Activated T-cell treated with anti-CD3 and anti-CD28 coated beads, Interleukin-2, amount 50 U/mL, for 72 hours (primary cell): Measurements from ENCODE around the gene NLE1. TPM values are rescaled to one million over a fixed set of nuclear protein-coding genes. Genes with fewer than 3 reads are reported as not detected.
"Not testable (repeated sequence)": the region's sequence is repeated elsewhere in the genome, so short reads cannot be mapped to it uniquely, and the experiment has no call there.

Experiments
- ATAC-seq, 2 donors: fragments of 150-1000 bp; cut with Tn5 transposase; replicated peaks in 1 of 2; 2 replicates each; pipeline ENCODE4 v1.10.0; 2021; ENCODE audit warnings: moderate library complexity in 2 of 2, mild to moderate bottlenecking in 1 of 2
- DNase-seq, 2 donors: peaks; one replicate each; pipeline ENCODE4 v3.0.0; 2021 to 2022; ENCODE audit warnings: mixed read lengths in 1 of 2
- H3K27ac Mint-ChIP-seq: one replicate; pipeline ENCODE4 v1.8.0; 2022; ENCODE audit warnings: mild to moderate bottlenecking, moderate library complexity, mixed read lengths
- H3K27me3 Mint-ChIP-seq: one replicate; pipeline ENCODE4 v1.8.0; 2022; ENCODE audit warnings: low read depth, mixed read lengths
- H3K36me3 Mint-ChIP-seq, 2 donors: one replicate each; pipeline ENCODE4 v1.8.0; 2022; ENCODE audit warnings: mixed read lengths in 2 of 2, mild to moderate bottlenecking in 1 of 2; ENCODE audit not compliant: insufficient read depth in 2 of 2
- H3K4me1 Mint-ChIP-seq: one replicate; pipeline ENCODE4 v1.8.0; 2022; ENCODE audit warnings: low read depth, mixed read lengths
- H3K4me3 Mint-ChIP-seq, 2 donors: one replicate each; pipeline ENCODE4 v1.8.0; 2022; ENCODE audit warnings: mild to moderate bottlenecking in 2 of 2, mixed read lengths in 2 of 2, moderate library complexity in 2 of 2
- H3K9me3 Mint-ChIP-seq, 2 donors: one replicate each; pipeline ENCODE4 v1.8.0; 2022; ENCODE audit warnings: mixed read lengths in 2 of 2
- total RNA-seq, 2 donors: library from RNA; stranded (reverse); gene quantifications; one replicate each; pipeline ENCODE4 v1.2.3, GENCODE V29; 2022

Gene NLE1
- total RNA-seq, 2 donors from 2014 or later = 24.3 to 31.4 TPM

DNA sequence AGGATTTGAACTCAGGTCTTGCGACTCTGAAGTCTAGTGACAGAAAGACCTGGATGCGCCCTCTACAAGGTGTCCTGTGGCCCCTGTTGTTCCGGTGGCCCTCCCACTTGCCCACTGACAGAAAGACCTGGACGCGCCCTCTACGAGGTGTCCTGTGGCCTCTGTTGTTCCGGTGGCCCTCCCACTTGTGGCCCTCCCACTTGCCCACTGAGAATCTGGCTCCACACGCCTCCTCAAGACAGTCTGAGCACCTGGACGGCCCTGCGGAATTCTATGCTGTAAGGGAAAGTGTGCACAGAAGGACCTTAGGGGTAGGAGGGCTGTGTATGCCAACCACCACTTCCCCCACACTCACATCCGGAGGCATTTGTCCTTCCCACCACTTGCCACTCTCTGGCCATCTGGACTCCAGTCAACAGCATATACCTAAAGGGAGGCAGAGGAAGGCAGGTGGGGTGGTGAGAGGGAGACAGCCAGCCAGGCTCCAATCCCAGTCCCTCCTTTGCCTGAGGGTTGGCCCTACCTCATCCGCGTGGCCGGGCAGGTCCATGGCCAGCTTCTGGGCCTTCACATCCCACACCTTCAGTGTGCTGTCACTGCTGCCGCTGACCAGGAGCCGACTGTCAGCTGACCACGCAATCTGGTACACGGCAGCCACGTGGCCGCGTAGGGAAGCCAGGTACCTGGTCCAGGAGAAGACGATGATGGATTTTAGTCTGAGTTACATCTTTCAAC is 9.1 kb downstream of the NLE1 start:
- Mint-ChIP-seq H3K27ac (no peak overlapping the region), H3K4me1 (peaks cover 5% of the 10 kb centered on the region), H3K4me3 (no peak overlapping the region), H3K36me3 (peaks cover 5 to 20% of the 10 kb centered on the region in 2 donors), H3K27me3 (no peaks in the 10 kb centered on the region), H3K9me3 (no peaks in the 10 kb centered on the region)
- DNase-seq (no peak), ATAC-seq (no peak)

GRCh38 chr17:35132099-35132498 is 10.0 kb downstream of the NLE1 start:
- H3K36me3 Mint-ChIP-seq = peaks cover 5 to 23% of the 10 kb centered on the region in 2 donors

GRCh38 chr17:35130392-35130791 is 11.7 kb downstream of the NLE1 start:
- no peak for ATAC-seq
- Mint-ChIP-seq H3K36me3 (peaks cover 5 to 17% of the 10 kb centered on the region in 2 donors), H3K27ac (no peak overlapping the region), H3K9me3 (no peaks in the 10 kb centered on the region), H3K27me3 (no peaks in the 10 kb centered on the region), H3K4me1 (peaks cover 5% of the 10 kb centered on the region), H3K4me3 (no peak overlapping the region)
- DNase-seq = no peak

More at GRCh38 chr17:35132099-35132498, 10.0 kb downstream of the NLE1 start:
- ATAC-seq = no peak
- H3K4me1 Mint-ChIP-seq = peaks cover 5% of the 10 kb centered on the region
- no peak overlapping the region for H3K27ac Mint-ChIP-seq
- no peaks in the 10 kb centered on the region for H3K9me3 Mint-ChIP-seq
- H3K27me3 Mint-ChIP-seq = no peaks in the 10 kb centered on the region
- no peak overlapping the region for H3K4me3 Mint-ChIP-seq
- no peak for DNase-seq

DNA sequence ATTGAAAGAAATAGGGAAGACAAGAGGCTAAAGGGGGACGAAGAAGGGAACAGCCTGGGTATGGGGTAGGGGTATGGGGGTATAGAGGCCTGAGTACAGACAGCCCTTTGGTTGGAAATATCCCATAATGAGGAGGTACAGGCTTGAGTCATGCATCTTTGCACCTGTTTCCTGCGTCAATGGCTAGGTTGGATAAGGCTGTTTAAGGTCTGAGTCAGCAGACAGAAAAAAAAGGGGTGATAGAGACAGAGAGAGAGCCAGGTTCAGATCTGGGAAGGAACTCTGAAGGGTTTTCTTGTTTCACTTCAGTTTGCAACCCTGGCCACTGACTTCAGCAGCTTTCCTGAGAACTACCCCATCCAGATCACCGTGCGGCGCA is 12.1 kb downstream of the NLE1 start:
- Mint-ChIP-seq H3K36me3 (peaks cover 5 to 13% of the 10 kb centered on the region in 2 donors), H3K27ac (no peak overlapping the region), H3K27me3 (no peaks in the 10 kb centered on the region), H3K4me3 (no peak overlapping the region), H3K9me3 (no peaks in the 10 kb centered on the region), H3K4me1 (peaks cover 5% of the 10 kb centered on the region)
- ATAC-seq (peak in 1 of 2 donors; percentile 15), DNase-seq (no peak)

- H3K4me3 Mint-ChIP-seq = no peak overlapping the region
- ATAC-seq (no peak), DNase-seq (no peak)
- H3K36me3 Mint-ChIP-seq = peaks cover 5 to 12% of the 10 kb centered on the region in 2 donors
- no peaks in the 10 kb centered on the region for H3K27me3 Mint-ChIP-seq
- no peaks in the 10 kb centered on the region for H3K9me3 Mint-ChIP-seq
- peak overlapping the region; percentile 45 for H3K27ac Mint-ChIP-seq
- peaks cover 5% of the 10 kb centered on the region for H3K4me1 Mint-ChIP-seq
Measured at GRCh38 chr17:35129154-35129972, 12.7 kb downstream of the NLE1 start.

DNA sequence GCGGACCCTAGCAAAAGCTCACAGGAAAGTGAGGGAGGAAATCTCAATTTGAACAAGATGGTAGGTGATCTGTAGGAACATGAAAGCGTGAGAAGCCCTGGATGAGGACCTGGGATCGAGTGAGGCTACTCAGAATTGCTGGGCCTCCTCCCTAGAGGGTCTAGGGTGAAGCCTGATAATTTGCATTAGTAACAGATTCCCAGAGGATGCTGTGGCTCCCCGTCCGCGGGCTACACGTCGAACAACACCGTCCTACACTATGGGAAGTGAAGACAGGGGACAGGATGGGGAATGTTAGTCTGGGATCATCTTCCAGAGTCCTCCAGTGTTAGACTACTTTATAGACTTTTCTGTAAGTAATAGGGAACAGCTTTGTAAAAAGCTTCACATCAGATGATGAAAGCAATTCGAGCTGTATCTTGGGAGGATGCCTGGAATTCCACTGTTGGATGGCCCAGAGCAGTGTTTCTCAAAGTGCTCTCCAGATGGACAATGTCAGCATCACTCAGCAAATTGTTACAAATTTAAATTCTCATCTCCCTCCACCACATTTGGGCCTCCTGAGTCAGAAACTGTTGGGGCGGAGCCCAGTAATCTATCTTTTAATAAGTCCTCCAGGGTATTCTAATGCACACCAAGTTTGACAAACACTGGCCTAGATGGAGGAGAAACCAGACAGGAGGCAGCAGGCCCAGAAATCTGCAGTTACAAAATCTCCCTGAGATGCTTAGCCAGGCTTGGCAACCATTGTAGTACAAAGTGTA is 14.2 kb downstream of the NLE1 start:
- no peak overlapping the region for H3K4me3 Mint-ChIP-seq
- no peak for ATAC-seq
- peaks cover 0 to 3% of the 10 kb centered on the region in 2 donors for H3K36me3 Mint-ChIP-seq
- H3K4me1 Mint-ChIP-seq = no peaks in the 10 kb centered on the region
- no peak for DNase-seq
- H3K27me3 Mint-ChIP-seq = no peaks in the 10 kb centered on the region
- no peak overlapping the region for H3K27ac Mint-ChIP-seq
- H3K9me3 Mint-ChIP-seq = no peaks in the 10 kb centered on the region

DNA sequence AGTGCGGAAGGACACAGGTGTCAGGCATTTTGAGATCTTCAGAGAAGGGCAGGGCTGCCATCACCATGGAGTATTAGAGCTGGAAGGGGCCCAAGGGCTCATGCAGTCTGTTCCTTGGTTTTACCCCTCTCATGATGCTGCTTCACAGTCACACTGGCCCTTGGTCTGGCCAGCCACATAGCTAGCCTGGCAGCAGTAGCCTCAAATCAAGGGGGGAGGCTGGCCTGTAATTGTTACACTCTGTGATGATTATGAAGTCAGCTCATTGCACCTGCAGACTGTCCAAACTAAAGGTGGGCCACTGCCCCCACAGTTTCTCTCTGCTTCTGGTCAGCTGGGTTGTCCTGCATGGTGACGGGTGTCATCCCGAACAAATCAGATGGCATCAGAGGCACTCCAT is 20.8 kb downstream of the NLE1 start, which contains the start of gene FNDC8:
Gene FNDC8, plus strand, starts transcription at position 301 of the 400 bp plus-strand sequence. Its CDS starts 79 bp downstream, at position 380.
- ATAC-seq (no peak), DNase-seq (no peak)
- Mint-ChIP-seq H3K9me3 (no peaks in the 10 kb centered on the region), H3K36me3 (peaks cover 0 to 2% of the 10 kb centered on the region in 2 donors), H3K4me1 (peaks cover 30% of the 10 kb centered on the region), H3K27ac (no peak within 1 kb of the TSS), H3K27me3 (no peaks in the 10 kb centered on the region), H3K4me3 (no peak within 1 kb of the TSS)

DNA sequence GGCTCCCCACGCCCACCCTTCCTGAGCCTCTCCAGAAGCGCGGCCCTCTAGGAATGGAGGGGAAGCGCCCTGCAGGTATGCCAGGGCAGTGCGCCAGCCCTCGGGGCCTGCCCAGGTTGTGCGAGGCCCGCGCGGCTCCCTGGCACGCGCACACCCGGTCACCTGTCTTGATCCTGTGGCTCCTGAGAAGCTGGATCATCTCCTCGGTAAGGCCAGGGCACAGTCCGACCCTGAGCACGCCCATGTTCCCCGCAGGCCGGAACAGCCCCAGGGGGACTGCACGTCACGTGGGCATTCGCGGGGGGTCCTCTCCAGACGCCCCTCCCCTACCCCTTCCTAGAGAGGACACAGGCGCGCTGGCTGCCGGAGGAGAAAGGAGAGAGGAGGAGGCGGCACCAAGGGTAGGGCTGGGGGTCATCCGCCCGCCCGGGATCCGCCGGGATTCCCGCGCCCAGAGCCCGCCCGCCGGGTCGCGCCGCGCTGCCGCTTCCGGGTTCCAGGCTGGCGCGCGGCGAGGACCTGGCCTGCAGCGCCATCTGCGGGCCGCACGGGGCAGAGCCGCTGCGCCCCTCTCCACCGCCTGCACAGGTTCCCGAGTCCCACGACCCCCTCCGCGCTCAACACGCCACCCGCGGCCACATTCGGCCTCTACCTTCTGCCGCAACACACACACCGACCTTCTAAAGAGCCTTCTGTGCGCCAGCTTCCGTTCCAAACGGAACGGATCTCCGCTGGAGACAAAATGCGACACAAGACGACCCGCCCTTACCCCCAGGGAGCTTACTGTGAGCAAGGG is 22.5 kb downstream of the NLE1 start, which contains the start of gene RAD51D:
Gene RAD51D, minus strand, starts transcription at position 491 of the 796 bp plus-strand sequence. Its CDS starts 247 bp downstream, at position 244.
- H3K4me1 Mint-ChIP-seq = peaks cover 35% of the 10 kb centered on the region
- no peaks in the 10 kb centered on the region for H3K27me3 Mint-ChIP-seq
- peak; percentile 82 to 90 for DNase-seq
- ATAC-seq = peak; percentile 91 to 94
- H3K4me3 Mint-ChIP-seq = peak within 1 kb of the TSS; percentile 91 to 97
- peaks cover 2 to 4% of the 10 kb centered on the region in 2 donors for H3K36me3 Mint-ChIP-seq
- H3K9me3 Mint-ChIP-seq = no peaks in the 10 kb centered on the region
- peak within 1 kb of the TSS; percentile 85 for H3K27ac Mint-ChIP-seq

DNA sequence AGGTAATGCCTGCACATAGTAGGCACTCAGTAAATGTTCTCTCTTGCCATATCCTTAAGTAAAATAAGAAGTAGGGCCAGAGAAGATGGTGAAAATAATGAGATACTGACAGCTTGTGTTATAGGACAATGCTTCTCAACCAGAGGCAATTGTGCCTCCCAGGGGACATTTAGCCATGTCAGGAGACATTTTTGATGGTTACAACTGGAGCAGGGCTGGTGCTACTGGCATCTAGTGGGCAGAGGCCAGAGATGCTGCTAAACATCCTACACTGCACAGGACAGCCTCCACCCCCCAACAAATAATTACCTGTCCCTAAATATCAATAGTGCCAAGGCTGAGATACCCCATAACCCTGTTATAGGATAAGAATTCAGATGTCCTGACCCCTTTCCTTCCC is 24.1 kb downstream of the NLE1 start:
- peak overlapping the region; percentile 38 for H3K27ac Mint-ChIP-seq
- H3K36me3 Mint-ChIP-seq = peaks cover 2 to 7% of the 10 kb centered on the region in 2 donors
- ATAC-seq = peak; percentile 39 to 46
- peak; percentile 42 to 45 for DNase-seq
- H3K4me1 Mint-ChIP-seq = peaks cover 36% of the 10 kb centered on the region
- peak overlapping the region; percentile 91 to 93 for H3K4me3 Mint-ChIP-seq
- H3K9me3 Mint-ChIP-seq = no peaks in the 10 kb centered on the region
- H3K27me3 Mint-ChIP-seq = no peaks in the 10 kb centered on the region

- Mint-ChIP-seq H3K9me3 (no peaks in the 10 kb centered on the region), H3K27ac (peak overlapping the region; percentile 2), H3K4me3 (peak overlapping the region in 1 of 2 donors; percentile 17), H3K36me3 (peaks cover 2 to 8% of the 10 kb centered on the region in 2 donors), H3K4me1 (peaks cover 41% of the 10 kb centered on the region), H3K27me3 (no peaks in the 10 kb centered on the region)
- ATAC-seq (no peak), DNase-seq (no peak)
Measured at GRCh38 chr17:35116845-35117244, 25.3 kb downstream of the NLE1 start.

- not testable (repeated sequence) for H3K27me3 Mint-ChIP-seq, H3K4me1 Mint-ChIP-seq, H3K4me3 Mint-ChIP-seq, DNase-seq, H3K9me3 Mint-ChIP-seq, ATAC-seq, H3K27ac Mint-ChIP-seq
- peaks cover 2 to 11% of the 10 kb centered on the region in 2 donors for H3K36me3 Mint-ChIP-seq
Measured at GRCh38 chr17:35110791-35111190, 31.3 kb downstream of the NLE1 start.

GRCh38 chr17:35104844-35105450 is 37.2 kb downstream of the NLE1 start:
- H3K27ac Mint-ChIP-seq = peak overlapping the region; percentile 75

More at GRCh38 chr17:35104844-35105450, 37.2 kb downstream of the NLE1 start:
- ATAC-seq = no peak
- DNase-seq = no peak
- Mint-ChIP-seq H3K9me3 (no peaks in the 10 kb centered on the region), H3K36me3 (peaks cover 0 to 23% of the 10 kb centered on the region in 2 donors), H3K27me3 (no peaks in the 10 kb centered on the region), H3K4me1 (no peaks in the 10 kb centered on the region), H3K4me3 (no peak overlapping the region)
